Trophoblast cell (in vitro differentiated cells and primary cell): ENCODE measurements around the gene ANO10.

Experiments
- DNase-seq, 2 donors: peaks; one replicate each; pipeline ENCODE4 v3.0.0-alpha.2; 2016
- H2AFZ ChIP-seq: 2 replicates; pipeline ENCODE4 v1.6.1; 2013; ENCODE audit warnings: low read length, moderate library complexity, mild to moderate bottlenecking; ENCODE audit not compliant: insufficient read depth, poor library complexity
- H2AK5ac ChIP-seq: 2 replicates; pipeline ENCODE4 v1.6.1; 2013; ENCODE audit warnings: mild to moderate bottlenecking, low read length
- H2BK120ac ChIP-seq: 2 replicates; pipeline ENCODE4 v1.6.1; 2013; ENCODE audit warnings: low read length, mild to moderate bottlenecking, moderate library complexity; ENCODE audit not compliant: insufficient read depth, poor library complexity
- H2BK12ac ChIP-seq: 2 replicates; pipeline ENCODE4 v1.6.1; 2013; ENCODE audit warnings: mild to moderate bottlenecking, low read length, moderate library complexity
- H2BK5ac ChIP-seq: 2 replicates; pipeline ENCODE4 v1.6.1; 2013; ENCODE audit warnings: low read length, low read depth, moderate library complexity, mild to moderate bottlenecking; ENCODE audit not compliant: poor library complexity
- H3K14ac ChIP-seq: 2 replicates; pipeline ENCODE4 v1.6.1; 2013; ENCODE audit warnings: mild to moderate bottlenecking, low read length
- H3K18ac ChIP-seq: 2 replicates; pipeline ENCODE4 v1.6.1; 2013; ENCODE audit warnings: mild to moderate bottlenecking, low read length
- H3K23ac ChIP-seq: 2 replicates; pipeline ENCODE4 v1.6.1; 2013; ENCODE audit warnings: low read length
- H3K27ac ChIP-seq: 2 replicates; pipeline ENCODE4 v1.5.1; 2013; ENCODE audit warnings: low read depth, mild to moderate bottlenecking, inconsistent platforms, low read length, moderate library complexity
- H3K27me3 ChIP-seq: 2 replicates; pipeline ENCODE4 v1.6.1; 2013; ENCODE audit warnings: inconsistent platforms, mild to moderate bottlenecking, low read length, moderate library complexity; ENCODE audit not compliant: insufficient read depth
- H3K36me3 ChIP-seq, 2 experiments: 1 replicate in 1 of 2; 2 replicates in 1 of 2; pipeline ENCODE4 v1.6.1; 2013; ENCODE audit warnings: low read length in 2 of 2, mild to moderate bottlenecking in 2 of 2, moderate library complexity in 1 of 2; ENCODE audit not compliant: insufficient read depth in 2 of 2, control insufficient read depth in 1 of 2
- H3K4ac ChIP-seq: 2 replicates; pipeline ENCODE4 v1.6.1; 2013; ENCODE audit warnings: low read depth, mild to moderate bottlenecking, low read length, moderate library complexity
- H3K4me1 ChIP-seq, 2 experiments: 1 replicate in 1 of 2; 2 replicates in 1 of 2; pipeline ENCODE4 v1.6.1; 2013; ENCODE audit warnings: low read length in 2 of 2, mild to moderate bottlenecking in 2 of 2, moderate library complexity in 1 of 2; ENCODE audit not compliant: insufficient read depth in 2 of 2, control insufficient read depth in 1 of 2
- H3K4me2 ChIP-seq: 2 replicates; pipeline ENCODE4 v1.6.1; 2013; ENCODE audit warnings: inconsistent platforms, mild to moderate bottlenecking, low read length, moderate library complexity
- H3K4me3 ChIP-seq: 2 replicates; pipeline ENCODE4 v1.5.1; 2013; ENCODE audit warnings: mild to moderate bottlenecking, low read depth, low read length, inconsistent platforms
- H3K79me1 ChIP-seq: one replicate; pipeline ENCODE4 v1.6.1; 2013; ENCODE audit warnings: low read length
- H3K79me2 ChIP-seq: 2 replicates; pipeline ENCODE4 v1.6.1; 2013; ENCODE audit warnings: low read length, mild to moderate bottlenecking; ENCODE audit not compliant: control insufficient read depth, insufficient read depth, poor library complexity
- H3K9ac ChIP-seq: 2 replicates; pipeline ENCODE4 v1.6.1; 2013; ENCODE audit warnings: mild to moderate bottlenecking, low read length
- H3K9me3 ChIP-seq: 2 replicates; pipeline ENCODE4 v1.6.1; 2013; ENCODE audit warnings: low read depth, mild to moderate bottlenecking, control low read depth, inconsistent platforms, low read length; ENCODE audit not compliant: insufficient read depth
- H4K12ac ChIP-seq: 2 replicates; pipeline ENCODE4 v1.6.1; 2013; ENCODE audit warnings: low read depth, mild to moderate bottlenecking, low read length, moderate library complexity
- H4K8ac ChIP-seq: 2 replicates; pipeline ENCODE4 v1.6.1; 2013; ENCODE audit warnings: low read depth, mild to moderate bottlenecking, low read length, moderate library complexity
- H4K91ac ChIP-seq: one replicate; pipeline ENCODE4 v1.6.1; 2013; ENCODE audit warnings: low read depth, mild to moderate bottlenecking, low read length, moderate library complexity
- WGBS: extraction: QIAGEN DNeasy Blood & Tissue Kit; methylation state at CpG from one replicate; pipeline ENCODE4 v1.1.7; 2013; ENCODE audit warnings: missing lambda C conversion rate; ENCODE audit not compliant: insufficient read length, insufficient coverage; ENCODE audit errors: extremely low coverage; 5-methylcytosine and 5-hydroxymethylcytosine counted together

ANO10 gene

GRCh38 chr3:43345877-43346276 lies 275.9 kb downstream of the ANO10 start:
- no peak overlapping the region for H4K91ac ChIP-seq
- H3K36me3 ChIP-seq: peaks cover 23 to 32% of the 10 kb centered on the region in 2 experiments
- H2BK12ac ChIP-seq: no peak overlapping the region
- H3K4me1 ChIP-seq: no peaks in the 10 kb centered on the region
- no peak overlapping the region for H3K4ac ChIP-seq
- H3K4me2 ChIP-seq: no peak overlapping the region
- H3K79me1 ChIP-seq: no peaks in the 10 kb centered on the region
- H3K27ac ChIP-seq: no peak overlapping the region
- no peak overlapping the region for H3K14ac ChIP-seq
- WGBS: no CpG with 5 or more reads among the region's 6 CpGs
- no peaks in the 10 kb centered on the region for H3K79me2 ChIP-seq
- no peak overlapping the region for H4K8ac ChIP-seq
- H3K27me3 ChIP-seq: no peaks in the 10 kb centered on the region
- H2BK5ac ChIP-seq: no peak overlapping the region
- no peaks in the 10 kb centered on the region for H3K9me3 ChIP-seq
- H3K18ac ChIP-seq: no peak overlapping the region
- H2AFZ ChIP-seq: no peak overlapping the region
- no peak overlapping the region for H3K4me3 ChIP-seq
- no peak overlapping the region for H2AK5ac ChIP-seq
- no peak overlapping the region for H4K12ac ChIP-seq
- no peak overlapping the region for H3K9ac ChIP-seq
- no peak for DNase-seq
- H3K23ac ChIP-seq: no peak overlapping the region
- no peak overlapping the region for H2BK120ac ChIP-seq

- Histone ChIP-seq H3K4ac (no peak overlapping the region), H4K8ac (no peak overlapping the region), H2BK120ac (no peak overlapping the region), H3K79me2 (no peaks in the 10 kb centered on the region), H2AK5ac (no peak overlapping the region), H3K4me3 (no peak overlapping the region), H3K9ac (no peak overlapping the region), H4K12ac (no peak overlapping the region), H2BK12ac (no peak overlapping the region), H3K23ac (no peak overlapping the region), H3K4me1 (no peaks in the 10 kb centered on the region), H4K91ac (no peak overlapping the region), H3K14ac (no peak overlapping the region), H2AFZ (no peak overlapping the region), H3K18ac (no peak overlapping the region), H3K4me2 (no peak overlapping the region), H3K27ac (no peak overlapping the region), H3K79me1 (no peaks in the 10 kb centered on the region), H3K27me3 (no peaks in the 10 kb centered on the region), H2BK5ac (no peak overlapping the region), H3K9me3 (no peaks in the 10 kb centered on the region), H3K36me3 (peaks cover 24 to 36% of the 10 kb centered on the region in 2 experiments)
- no CpG with 5 or more reads among the region's 4 CpGs for WGBS
- no peak for DNase-seq
Measured at GRCh38 chr3:43345246-43345645, 276.6 kb downstream of the ANO10 start.

GRCh38 chr3:43344520-43344919 lies 277.3 kb downstream of the ANO10 start:
- no peaks in the 10 kb centered on the region for H3K79me2 ChIP-seq
- no peak overlapping the region for H3K9ac ChIP-seq
- no peaks in the 10 kb centered on the region for H3K4me1 ChIP-seq
- H3K27me3 ChIP-seq: no peaks in the 10 kb centered on the region
- no peak overlapping the region for H2AK5ac ChIP-seq
- H2BK12ac ChIP-seq: no peak overlapping the region
- no peak overlapping the region for H2BK120ac ChIP-seq
- no CpG with 5 or more reads among the region's 3 CpGs for WGBS
- no peak overlapping the region for H3K18ac ChIP-seq
- no peaks in the 10 kb centered on the region for H3K79me1 ChIP-seq
- no peak overlapping the region for H2BK5ac ChIP-seq
- no peak overlapping the region for H3K4ac ChIP-seq
- H3K14ac ChIP-seq: no peak overlapping the region
- H4K8ac ChIP-seq: no peak overlapping the region
- H4K12ac ChIP-seq: no peak overlapping the region
- H3K4me3 ChIP-seq: no peak overlapping the region
- peaks cover 22 to 34% of the 10 kb centered on the region in 2 experiments for H3K36me3 ChIP-seq
- no peak overlapping the region for H2AFZ ChIP-seq
- no peak overlapping the region for H3K27ac ChIP-seq
- H3K4me2 ChIP-seq: no peak overlapping the region
- H4K91ac ChIP-seq: no peak overlapping the region
- H3K9me3 ChIP-seq: no peaks in the 10 kb centered on the region
- no peak overlapping the region for H3K23ac ChIP-seq
- DNase-seq: no peak

- Histone ChIP-seq H2AFZ (no peak overlapping the region), H2BK12ac (no peak overlapping the region), H3K9me3 (no peaks in the 10 kb centered on the region), H3K27me3 (no peaks in the 10 kb centered on the region), H4K12ac (no peak overlapping the region), H3K36me3 (peaks cover 21 to 32% of the 10 kb centered on the region in 2 experiments), H4K91ac (no peak overlapping the region), H2AK5ac (no peak overlapping the region), H3K4me3 (no peak overlapping the region), H3K27ac (no peak overlapping the region), H2BK5ac (no peak overlapping the region), H3K79me2 (no peaks in the 10 kb centered on the region), H3K79me1 (no peaks in the 10 kb centered on the region), H3K9ac (no peak overlapping the region), H3K4me2 (no peak overlapping the region), H3K4ac (no peak overlapping the region), H4K8ac (no peak overlapping the region), H3K14ac (no peak overlapping the region), H3K18ac (no peak overlapping the region), H2BK120ac (no peak overlapping the region), H3K4me1 (no peaks in the 10 kb centered on the region), H3K23ac (no peak overlapping the region)
- DNase-seq: no peak
- WGBS: no CpG with 5 or more reads among the region's 3 CpGs
Measured at GRCh38 chr3:43343815-43344214, 278.0 kb downstream of the ANO10 start.
